Sigmoid colon (tissue), 4 donors: ENCODE measurements around the gene NOS3.
"Not testable (repeated sequence)": the region's sequence is repeated elsewhere in the genome, so short reads cannot be mapped to it uniquely, and the experiment has no call there.

Source experiments
- POLR2A ChIP-seq, 2 donors: fragments of 450-650 bp; IDR thresholded peaks; one replicate each; pipeline ENCODE4 v1.6.1; 2016; ENCODE audit warnings: antibody characterized with exemption in 2 of 2, mild to moderate bottlenecking in 2 of 2, moderate library complexity in 2 of 2
- POLR2AphosphoS5 ChIP-seq, 4 donors: sonication (generic); formaldehyde crosslinking; IDR thresholded peaks; one replicate each; pipeline ENCODE4 v1.6.1; 2017; ENCODE audit warnings: antibody characterized with exemption in 4 of 4
- TF ChIP-seq, protein P1 (sequence below), 4 experiments: fragments of 450-650 bp in 3 of 4; fragments of 200-600 bp in 1 of 4; IDR thresholded peaks; one replicate each; pipeline ENCODE4 v1.5.1; 2016 to 2019; ENCODE audit warnings: antibody characterized with exemption in 4 of 4, mild to moderate bottlenecking in 3 of 4, moderate library complexity in 2 of 4

DNA sequence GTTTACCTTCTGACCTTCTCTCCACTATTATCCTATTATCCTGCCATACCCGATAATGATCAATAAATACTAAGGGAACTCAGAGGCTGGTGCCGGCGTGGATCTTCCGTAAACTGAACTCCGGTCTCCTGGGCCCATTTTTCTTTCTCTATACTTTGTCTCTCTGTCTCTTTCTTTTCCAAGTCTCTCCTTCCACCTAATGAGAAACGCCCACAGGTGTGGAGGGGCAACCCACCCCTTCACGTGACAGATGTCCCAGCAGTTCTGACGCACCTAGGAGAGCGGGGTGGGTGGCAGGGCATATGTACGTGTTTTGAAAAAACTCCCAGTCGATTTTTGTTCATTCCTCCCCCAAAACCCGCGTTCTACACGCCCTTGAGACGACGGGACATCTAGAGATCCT is 36.9 kb downstream of the NOS3 start:
- TF ChIP-seq, protein P1, sequence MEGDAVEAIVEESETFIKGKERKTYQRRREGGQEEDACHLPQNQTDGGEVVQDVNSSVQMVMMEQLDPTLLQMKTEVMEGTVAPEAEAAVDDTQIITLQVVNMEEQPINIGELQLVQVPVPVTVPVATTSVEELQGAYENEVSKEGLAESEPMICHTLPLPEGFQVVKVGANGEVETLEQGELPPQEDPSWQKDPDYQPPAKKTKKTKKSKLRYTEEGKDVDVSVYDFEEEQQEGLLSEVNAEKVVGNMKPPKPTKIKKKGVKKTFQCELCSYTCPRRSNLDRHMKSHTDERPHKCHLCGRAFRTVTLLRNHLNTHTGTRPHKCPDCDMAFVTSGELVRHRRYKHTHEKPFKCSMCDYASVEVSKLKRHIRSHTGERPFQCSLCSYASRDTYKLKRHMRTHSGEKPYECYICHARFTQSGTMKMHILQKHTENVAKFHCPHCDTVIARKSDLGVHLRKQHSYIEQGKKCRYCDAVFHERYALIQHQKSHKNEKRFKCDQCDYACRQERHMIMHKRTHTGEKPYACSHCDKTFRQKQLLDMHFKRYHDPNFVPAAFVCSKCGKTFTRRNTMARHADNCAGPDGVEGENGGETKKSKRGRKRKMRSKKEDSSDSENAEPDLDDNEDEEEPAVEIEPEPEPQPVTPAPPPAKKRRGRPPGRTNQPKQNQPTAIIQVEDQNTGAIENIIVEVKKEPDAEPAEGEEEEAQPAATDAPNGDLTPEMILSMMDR (IDR thresholded peaks at IDR 0.05) = not testable (repeated sequence)
- TF ChIP-seq POLR2A, POLR2AphosphoS5 (IDR thresholded peaks at IDR 0.05): not testable (repeated sequence)
